Measurements from ENCODE around the gene DNM1.
A peak's percentile ranks its signal among the peaks of the same experiment; 100 is the strongest.
"Not testable (repeated sequence)": the region's sequence is repeated elsewhere in the genome, so short reads cannot be mapped to it uniquely, and the experiment has no call there.

The DNM1 gene

DNA sequence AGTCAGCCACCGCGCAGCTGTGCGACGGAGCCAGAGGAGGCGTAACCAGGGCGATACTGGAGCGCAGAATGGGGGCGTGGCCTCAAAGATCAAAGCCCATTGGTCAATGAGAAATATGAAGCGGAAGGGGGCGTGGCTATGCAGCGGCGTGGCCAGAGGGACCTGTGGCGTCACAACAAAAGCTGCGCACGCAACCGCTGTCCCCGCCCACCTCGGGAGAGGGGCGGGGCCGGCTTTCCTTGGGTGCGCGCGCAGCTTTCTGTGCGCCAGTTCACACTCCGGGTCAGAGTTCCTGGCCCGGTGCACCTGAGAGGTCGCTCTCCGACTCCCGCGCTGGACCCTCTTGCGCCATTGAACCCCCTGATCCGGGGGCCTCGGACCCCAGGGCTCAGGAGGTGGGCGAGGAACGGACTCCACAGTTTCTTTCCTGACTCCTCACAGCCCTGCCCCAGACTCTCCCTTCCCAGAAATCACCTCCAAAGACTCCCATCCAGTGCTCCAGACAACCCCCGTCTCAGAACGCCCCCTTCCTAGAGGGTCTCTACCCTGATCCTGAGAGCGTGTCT lies 72.9 kb downstream of the DNM1 start, which contains the start of gene SWI5:
TSS of gene SWI5 (plus strand) at position 269 of the 566 bp plus-strand sequence.
- peak within 1 kb of the TSS; percentile 85 for H3K27ac ChIP-seq (ENCODE audit: low read length)
- H3K4me3 ChIP-seq (ENCODE audit: low read depth in 1 of 2, low read length in 2 of 2): peak within 1 kb of the TSS; percentile 90 to 96
- no peaks in the 10 kb centered on the region for H3K27me3 ChIP-seq (ENCODE audit: low read depth, low read length)
- peaks cover 15 to 25% of the 10 kb centered on the region in 2 donors for H3K36me3 ChIP-seq (ENCODE audit: control insufficient read depth in 1 of 2, insufficient read depth in 2 of 2, low read length in 2 of 2)
- H3K4me1 ChIP-seq (ENCODE audit: control insufficient read depth in 1 of 2, insufficient read depth in 2 of 2, low read length in 2 of 2): peaks cover 6 to 38% of the 10 kb centered on the region in 2 donors
- H3K9me3 ChIP-seq (ENCODE audit: control insufficient read depth in 1 of 2, low read length in 2 of 2): no peaks in the 10 kb centered on the region

DNA sequence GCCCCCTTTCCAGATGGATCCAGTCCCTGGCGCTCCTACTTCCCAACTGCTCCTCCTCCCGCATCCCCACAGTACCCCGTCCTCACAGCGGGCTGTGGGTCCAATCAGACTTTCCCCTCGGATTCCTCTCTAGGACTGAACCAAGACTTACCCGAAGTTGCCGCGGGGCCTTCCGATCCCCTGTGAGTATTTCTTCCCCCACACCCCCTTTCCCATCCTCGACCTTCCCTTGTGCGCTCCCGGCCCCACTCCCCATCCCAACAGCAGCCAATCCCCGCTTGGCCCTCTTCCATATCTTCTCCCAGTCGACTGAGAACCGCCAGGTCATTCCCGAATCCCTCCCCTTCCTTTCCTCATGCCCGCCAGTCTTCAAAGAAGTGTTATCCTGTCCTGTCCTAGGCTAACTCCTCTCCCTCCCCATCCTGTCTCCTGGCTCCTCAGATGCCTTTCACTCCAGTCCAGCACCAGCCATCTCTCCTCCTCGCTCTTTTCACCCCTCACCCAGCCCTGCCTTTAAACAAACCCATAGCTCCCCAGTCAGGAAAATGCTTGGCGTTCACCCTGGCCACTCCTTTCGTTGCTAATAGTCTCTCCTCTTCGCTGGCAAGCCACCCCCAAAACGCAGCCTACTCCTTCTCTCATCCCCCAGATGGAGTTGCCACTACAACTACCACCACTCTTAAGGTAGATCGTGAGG lies 73.5 kb downstream of the DNM1 start:
- Histone ChIP-seq H3K27me3 (ENCODE audit: low read depth, low read length) (no peaks in the 10 kb centered on the region), H3K4me1 (ENCODE audit: control insufficient read depth in 1 of 2, insufficient read depth in 2 of 2, low read length in 2 of 2) (peaks cover 6 to 38% of the 10 kb centered on the region in 2 donors), H3K27ac (ENCODE audit: low read length) (peak overlapping the region; percentile 84), H3K36me3 (ENCODE audit: control insufficient read depth in 1 of 2, insufficient read depth in 2 of 2, low read length in 2 of 2) (peaks cover 9 to 18% of the 10 kb centered on the region in 2 donors), H3K9me3 (ENCODE audit: control insufficient read depth in 1 of 2, low read length in 2 of 2) (no peaks in the 10 kb centered on the region), H3K4me3 (ENCODE audit: low read depth in 1 of 2, low read length in 2 of 2) (peak overlapping the region; percentile 90 to 96)

DNA sequence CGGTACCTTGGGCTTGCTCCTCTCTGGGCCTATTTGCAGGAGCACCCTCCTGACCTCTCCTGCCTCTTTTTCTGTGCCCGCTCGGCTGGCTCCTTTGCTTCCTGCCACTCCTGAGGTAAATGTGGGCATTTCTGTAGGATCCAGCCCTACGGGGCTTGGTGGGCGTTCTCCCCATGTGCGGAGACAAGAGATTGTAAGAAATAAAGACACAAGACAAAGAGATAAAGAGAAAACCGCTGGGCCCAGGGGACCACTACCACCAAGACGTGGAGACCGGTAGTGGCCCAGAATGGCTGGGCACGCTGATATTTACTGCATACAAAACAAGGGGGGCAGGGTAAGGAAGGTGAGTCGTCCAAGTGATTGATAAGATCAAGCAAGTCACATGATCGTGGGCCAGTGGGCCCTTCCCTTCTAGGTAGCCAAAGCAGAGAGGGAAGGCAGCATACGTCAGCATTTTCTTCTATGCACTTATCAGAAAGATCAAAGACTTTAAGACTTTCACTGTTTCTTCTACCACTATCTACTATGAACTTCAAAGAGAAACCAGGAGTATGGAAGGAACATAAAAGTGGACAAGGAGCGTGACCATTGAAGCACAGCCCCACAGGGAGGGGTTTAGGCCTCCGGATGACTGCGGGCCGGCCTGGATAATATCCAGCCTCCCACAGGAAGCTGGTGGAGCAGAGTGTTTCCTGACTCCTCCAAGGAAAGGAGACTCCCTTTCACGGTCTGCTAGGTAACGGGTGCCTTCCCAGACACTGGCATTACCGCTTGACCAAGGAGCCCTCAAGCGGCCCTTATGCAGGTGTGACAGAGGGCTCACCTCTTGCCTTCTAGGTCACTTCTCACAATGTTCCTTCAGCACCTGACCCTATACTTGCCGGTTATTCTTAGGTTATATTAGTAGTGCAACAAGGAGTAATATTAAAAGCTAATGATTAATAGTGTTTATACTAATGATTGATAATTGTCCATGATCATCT lies 76.2 kb downstream of the DNM1 start:
- H3K27ac ChIP-seq (ENCODE audit: low read length): not testable (repeated sequence)

DNA sequence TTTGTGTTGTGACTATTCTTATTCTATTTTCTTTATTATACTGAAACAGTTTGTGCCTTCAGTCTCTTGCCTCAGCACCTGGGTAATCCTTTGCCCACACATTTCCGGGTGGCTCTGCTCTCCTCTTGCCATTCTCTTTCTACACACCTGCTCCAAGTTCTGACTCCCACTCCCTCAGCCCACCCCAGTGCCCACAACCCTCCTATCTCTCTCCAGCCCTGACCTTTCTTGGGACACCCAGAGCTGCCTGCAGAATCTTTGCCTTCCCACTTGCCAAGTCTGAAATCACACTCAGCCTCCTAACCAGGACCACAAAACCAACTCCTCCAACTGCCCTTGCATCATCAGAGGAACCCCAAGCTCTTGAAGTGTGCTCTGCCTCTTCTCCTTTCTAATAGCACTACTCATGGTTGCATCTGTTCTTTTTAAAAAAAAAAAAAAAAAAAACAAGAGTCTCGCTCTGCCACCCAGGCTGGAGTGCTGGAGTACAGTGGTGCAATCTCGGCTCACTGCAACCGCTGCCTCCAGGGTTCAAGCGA lies 77.0 kb downstream of the DNM1 start:
- Histone ChIP-seq H3K27me3 (ENCODE audit: low read depth, low read length) (no peaks in the 10 kb centered on the region), H3K9me3 (ENCODE audit: control insufficient read depth in 1 of 2, low read length in 2 of 2) (no peaks in the 10 kb centered on the region), H3K4me1 (ENCODE audit: control insufficient read depth in 1 of 2, insufficient read depth in 2 of 2, low read length in 2 of 2) (peaks cover 0 to 14% of the 10 kb centered on the region in 2 donors), H3K27ac (ENCODE audit: low read length) (no peak overlapping the region), H3K4me3 (ENCODE audit: low read depth in 1 of 2, low read length in 2 of 2) (no peak overlapping the region), H3K36me3 (ENCODE audit: control insufficient read depth in 1 of 2, insufficient read depth in 2 of 2, low read length in 2 of 2) (peaks cover 0 to 3% of the 10 kb centered on the region in 2 donors)

More for the DNA sequence above, 76.2 kb downstream of the DNM1 start:
- not testable (repeated sequence) for H3K36me3 ChIP-seq (ENCODE audit: control insufficient read depth in 1 of 2, insufficient read depth in 2 of 2, low read length in 2 of 2); H3K9me3 ChIP-seq (ENCODE audit: control insufficient read depth in 1 of 2, low read length in 2 of 2); H3K4me3 ChIP-seq (ENCODE audit: low read depth in 1 of 2, low read length in 2 of 2); H3K27me3 ChIP-seq (ENCODE audit: low read depth, low read length)
- peaks cover 2 to 21% of the 10 kb centered on the region in 2 donors for H3K4me1 ChIP-seq (ENCODE audit: control insufficient read depth in 1 of 2, insufficient read depth in 2 of 2, low read length in 2 of 2)

DNA sequence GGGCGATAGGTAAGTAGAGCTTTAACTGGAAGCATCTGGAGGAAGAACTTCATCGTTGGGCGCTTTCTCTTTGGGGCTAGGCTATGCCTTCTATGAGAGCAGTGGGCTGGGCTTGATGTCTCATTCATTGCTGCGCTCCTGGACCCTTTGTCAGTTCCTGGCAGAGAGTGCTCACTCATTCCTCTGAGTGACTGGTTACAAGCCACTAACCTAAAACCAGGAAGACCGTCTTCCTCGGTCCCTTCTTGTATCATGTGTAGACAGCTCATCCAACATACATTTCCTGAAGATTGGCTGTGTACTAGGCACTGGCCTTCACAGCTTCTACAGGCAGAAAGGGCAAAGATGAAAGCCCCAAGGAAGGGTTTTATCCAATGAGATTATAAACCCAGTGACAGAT lies 79.3 kb downstream of the DNM1 start:
- Histone ChIP-seq H3K36me3 (ENCODE audit: control insufficient read depth in 1 of 2, insufficient read depth in 2 of 2, low read length in 2 of 2) (peaks cover 9 to 17% of the 10 kb centered on the region in 2 donors), H3K27me3 (ENCODE audit: low read depth, low read length) (no peaks in the 10 kb centered on the region), H3K4me3 (ENCODE audit: low read depth in 1 of 2, low read length in 2 of 2) (no peak overlapping the region), H3K9me3 (ENCODE audit: control insufficient read depth in 1 of 2, low read length in 2 of 2) (no peaks in the 10 kb centered on the region), H3K27ac (ENCODE audit: low read length) (no peak overlapping the region), H3K4me1 (ENCODE audit: control insufficient read depth in 1 of 2, insufficient read depth in 2 of 2, low read length in 2 of 2) (peaks cover 0 to 2% of the 10 kb centered on the region in 2 donors)

DNA sequence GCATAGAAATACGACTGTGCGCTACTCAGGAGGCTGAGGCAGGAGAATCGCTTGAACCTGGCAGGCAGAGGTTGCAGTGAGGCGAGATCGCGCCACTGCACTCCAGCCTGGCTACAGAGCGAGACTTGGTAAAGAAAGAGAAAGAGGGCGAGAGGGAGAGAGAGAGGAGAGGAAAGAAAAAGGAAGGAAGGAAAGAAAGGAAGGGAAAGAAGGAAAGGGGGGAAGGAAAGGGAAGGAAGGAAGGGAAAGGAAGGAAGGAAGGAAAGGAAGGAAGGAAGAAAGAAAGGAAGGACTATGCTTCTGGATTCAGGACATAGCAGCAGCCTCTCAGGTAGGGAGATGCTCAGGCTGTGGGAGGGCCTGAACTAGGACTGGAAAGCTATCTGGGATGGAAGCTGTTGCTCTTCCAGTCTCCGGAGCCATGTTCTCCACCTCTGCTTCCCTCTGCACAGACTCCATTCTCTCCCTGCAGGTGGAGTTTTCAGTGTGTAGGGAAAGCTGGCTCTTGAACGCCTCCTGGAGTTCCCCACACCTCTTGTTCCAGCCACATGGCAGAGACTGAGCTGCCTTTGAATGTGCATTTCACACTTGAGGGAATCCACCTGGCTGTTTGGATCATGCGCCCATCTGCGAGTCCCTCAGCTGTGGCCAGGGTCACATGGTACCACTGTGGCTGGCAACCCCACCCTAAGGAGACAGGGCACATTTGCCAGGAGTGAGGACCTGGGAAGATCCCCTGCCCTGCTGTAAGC lies 82.0 kb downstream of the DNM1 start:
- Histone ChIP-seq H3K9me3 (ENCODE audit: control insufficient read depth in 1 of 2, low read length in 2 of 2) (no peaks in the 10 kb centered on the region), H3K27ac (ENCODE audit: low read length) (no peak overlapping the region), H3K4me1 (ENCODE audit: control insufficient read depth in 1 of 2, insufficient read depth in 2 of 2, low read length in 2 of 2) (no peaks in the 10 kb centered on the region), H3K27me3 (ENCODE audit: low read depth, low read length) (no peaks in the 10 kb centered on the region), H3K4me3 (ENCODE audit: low read depth in 1 of 2, low read length in 2 of 2) (no peak overlapping the region), H3K36me3 (ENCODE audit: control insufficient read depth in 1 of 2, insufficient read depth in 2 of 2, low read length in 2 of 2) (peaks cover 12 to 31% of the 10 kb centered on the region in 2 donors)

DNA sequence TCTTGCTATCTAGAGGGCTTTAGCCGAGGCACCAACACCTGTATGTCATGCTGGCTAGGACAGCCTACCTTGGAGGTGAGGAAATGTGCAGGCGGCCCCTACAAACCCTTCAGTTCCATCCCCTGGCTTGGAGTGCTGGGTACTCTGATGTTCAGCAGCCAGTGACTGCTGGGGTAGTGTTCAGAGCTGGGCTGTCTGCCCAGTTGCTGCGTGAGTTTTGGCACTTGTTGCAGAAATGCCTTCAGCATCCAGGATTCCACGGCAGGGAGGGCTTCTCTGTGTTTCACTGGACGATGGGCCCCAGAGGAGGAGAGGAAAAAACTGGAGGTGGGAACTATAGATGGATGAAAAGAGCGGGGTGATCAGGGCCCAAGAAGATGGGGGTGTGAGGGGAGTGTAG lies 83.3 kb downstream of the DNM1 start:
- Histone ChIP-seq H3K36me3 (ENCODE audit: control insufficient read depth in 1 of 2, insufficient read depth in 2 of 2, low read length in 2 of 2) (peaks cover 12 to 31% of the 10 kb centered on the region in 2 donors), H3K27me3 (ENCODE audit: low read depth, low read length) (no peaks in the 10 kb centered on the region), H3K9me3 (ENCODE audit: control insufficient read depth in 1 of 2, low read length in 2 of 2) (no peaks in the 10 kb centered on the region), H3K4me1 (ENCODE audit: control insufficient read depth in 1 of 2, insufficient read depth in 2 of 2, low read length in 2 of 2) (no peaks in the 10 kb centered on the region), H3K27ac (ENCODE audit: low read length) (no peak overlapping the region), H3K4me3 (ENCODE audit: low read depth in 1 of 2, low read length in 2 of 2) (no peak overlapping the region)

DNA sequence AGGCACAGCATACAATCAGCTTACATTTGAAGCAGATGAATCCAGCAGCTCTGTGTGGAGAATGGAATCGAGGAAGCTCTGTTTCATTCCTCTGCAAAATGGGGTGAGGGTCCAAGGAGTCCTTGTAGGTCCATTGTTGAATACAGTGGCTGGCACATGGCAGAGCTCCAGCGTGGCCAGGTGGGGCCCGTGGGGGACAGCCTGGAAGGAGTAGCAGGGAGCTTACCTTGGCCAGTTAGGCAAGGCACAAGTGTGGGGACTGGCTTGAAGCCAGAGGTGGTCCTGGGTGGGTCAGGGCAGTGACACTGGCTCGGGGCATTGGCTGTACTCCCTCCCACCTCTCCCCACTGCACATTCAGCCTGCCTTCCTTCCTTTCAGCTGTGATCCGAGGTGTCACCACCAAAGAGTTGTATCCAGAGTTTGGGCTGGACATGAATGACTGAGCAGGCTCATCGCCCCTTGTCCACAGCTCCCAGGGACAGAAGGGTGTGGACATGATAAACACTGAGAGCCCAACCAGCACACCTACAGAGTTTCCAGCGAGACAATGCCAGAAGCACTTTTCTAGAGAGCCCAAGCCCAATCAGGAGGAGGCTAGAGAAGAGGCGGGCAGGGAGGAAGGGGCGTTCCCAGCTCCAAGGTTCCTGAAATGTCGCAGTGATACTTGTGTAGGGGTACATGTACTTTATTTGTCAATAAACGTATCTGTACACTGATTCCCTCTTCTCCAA lies 85.3 kb downstream of the DNM1 start:
- Histone ChIP-seq H3K27me3 (ENCODE audit: low read depth, low read length) (no peaks in the 10 kb centered on the region), H3K36me3 (ENCODE audit: control insufficient read depth in 1 of 2, insufficient read depth in 2 of 2, low read length in 2 of 2) (peaks cover 12 to 35% of the 10 kb centered on the region in 2 donors), H3K9me3 (ENCODE audit: control insufficient read depth in 1 of 2, low read length in 2 of 2) (no peaks in the 10 kb centered on the region), H3K4me3 (ENCODE audit: low read depth in 1 of 2, low read length in 2 of 2) (no peak overlapping the region), H3K4me1 (ENCODE audit: control insufficient read depth in 1 of 2, insufficient read depth in 2 of 2, low read length in 2 of 2) (no peaks in the 10 kb centered on the region), H3K27ac (ENCODE audit: low read length) (no peak overlapping the region)

DNA sequence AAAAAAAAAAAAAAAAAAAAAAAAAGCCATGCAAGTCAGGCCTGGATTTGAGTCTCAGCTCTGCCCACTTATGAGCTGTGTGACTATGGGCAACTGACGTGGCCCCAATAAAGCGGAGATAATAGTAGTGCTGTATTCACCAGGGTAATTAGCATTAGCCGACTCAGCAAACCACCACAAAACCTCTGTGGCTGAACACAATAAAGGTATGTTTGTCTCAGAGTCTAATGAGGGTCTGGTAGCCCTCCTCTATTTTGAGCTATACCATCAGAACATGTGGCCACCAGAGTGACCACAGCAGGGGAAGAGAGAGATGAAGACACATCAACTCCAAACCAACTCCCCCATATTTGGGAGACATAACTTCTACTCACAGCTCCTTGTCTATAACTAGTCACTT lies 88.8 kb downstream of the DNM1 start:
- Histone ChIP-seq H3K27ac (ENCODE audit: low read length) (no peak overlapping the region), H3K36me3 (ENCODE audit: control insufficient read depth in 1 of 2, insufficient read depth in 2 of 2, low read length in 2 of 2) (peaks cover 3 to 18% of the 10 kb centered on the region in 2 donors), H3K4me1 (ENCODE audit: control insufficient read depth in 1 of 2, insufficient read depth in 2 of 2, low read length in 2 of 2) (peaks cover 5 to 8% of the 10 kb centered on the region in 2 donors), H3K4me3 (ENCODE audit: low read depth in 1 of 2, low read length in 2 of 2) (no peak overlapping the region), H3K9me3 (ENCODE audit: control insufficient read depth in 1 of 2, low read length in 2 of 2) (no peaks in the 10 kb centered on the region), H3K27me3 (ENCODE audit: low read depth, low read length) (no peaks in the 10 kb centered on the region)

DNA sequence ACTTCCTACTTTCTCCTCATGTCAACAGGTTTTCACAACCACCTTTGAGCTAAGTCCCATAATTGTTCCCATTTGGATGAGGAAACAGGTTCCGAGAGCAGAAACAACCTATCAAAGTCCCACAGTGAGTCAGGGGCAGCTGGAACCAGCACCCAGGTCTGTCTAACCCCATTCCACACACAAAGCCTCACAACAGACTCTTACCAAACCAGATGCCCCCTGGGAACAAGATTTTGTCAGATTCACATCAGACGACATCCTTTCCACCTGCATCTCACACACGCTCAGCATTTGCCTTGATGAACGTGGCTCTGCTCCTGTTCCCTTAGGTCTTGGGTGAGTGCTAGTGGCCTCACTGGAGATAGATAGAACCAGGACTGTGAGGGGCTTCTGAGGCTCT lies 89.9 kb downstream of the DNM1 start:
- Histone ChIP-seq H3K36me3 (ENCODE audit: control insufficient read depth in 1 of 2, insufficient read depth in 2 of 2, low read length in 2 of 2) (peaks cover 2 to 14% of the 10 kb centered on the region in 2 donors), H3K9me3 (ENCODE audit: control insufficient read depth in 1 of 2, low read length in 2 of 2) (no peaks in the 10 kb centered on the region), H3K27me3 (ENCODE audit: low read depth, low read length) (no peaks in the 10 kb centered on the region), H3K4me3 (ENCODE audit: low read depth in 1 of 2, low read length in 2 of 2) (no peak overlapping the region), H3K27ac (ENCODE audit: low read length) (no peak overlapping the region), H3K4me1 (ENCODE audit: control insufficient read depth in 1 of 2, insufficient read depth in 2 of 2, low read length in 2 of 2) (peaks cover 5 to 8% of the 10 kb centered on the region in 2 donors)

Measured in muscle layer of duodenum (tissue), 2 donors.